ENCODE data around the gene CEP128.
A peak's percentile ranks its signal among the peaks of the same experiment; 100 is the strongest.

Gene CEP128

DNA sequence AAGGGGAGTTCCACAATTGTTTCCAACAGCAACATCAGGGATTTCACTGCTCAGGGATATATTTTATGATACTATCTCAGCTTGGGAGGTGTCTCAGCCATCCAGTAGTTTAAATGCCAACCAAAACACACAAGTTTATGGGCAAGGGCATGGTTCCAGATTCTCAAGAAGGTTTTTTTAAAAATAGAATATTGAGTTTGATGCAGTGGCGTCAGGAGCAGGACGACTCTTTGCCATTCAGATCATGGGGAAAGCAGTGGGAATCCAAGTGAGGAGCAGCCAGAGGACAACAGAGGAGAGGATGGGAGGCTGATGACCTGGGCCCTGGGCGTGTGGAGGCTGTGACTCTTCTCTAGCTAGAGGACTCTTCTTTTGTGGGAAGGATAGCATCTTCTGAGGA is 39.6 kb upstream of the CEP128 start:
- no peak for DNase-seq (ENCODE audit: low read depth)
- H3K4me3 ChIP-seq (ENCODE audit: low read length) = no peak overlapping the region
- TF ChIP-seq, protein P1, sequence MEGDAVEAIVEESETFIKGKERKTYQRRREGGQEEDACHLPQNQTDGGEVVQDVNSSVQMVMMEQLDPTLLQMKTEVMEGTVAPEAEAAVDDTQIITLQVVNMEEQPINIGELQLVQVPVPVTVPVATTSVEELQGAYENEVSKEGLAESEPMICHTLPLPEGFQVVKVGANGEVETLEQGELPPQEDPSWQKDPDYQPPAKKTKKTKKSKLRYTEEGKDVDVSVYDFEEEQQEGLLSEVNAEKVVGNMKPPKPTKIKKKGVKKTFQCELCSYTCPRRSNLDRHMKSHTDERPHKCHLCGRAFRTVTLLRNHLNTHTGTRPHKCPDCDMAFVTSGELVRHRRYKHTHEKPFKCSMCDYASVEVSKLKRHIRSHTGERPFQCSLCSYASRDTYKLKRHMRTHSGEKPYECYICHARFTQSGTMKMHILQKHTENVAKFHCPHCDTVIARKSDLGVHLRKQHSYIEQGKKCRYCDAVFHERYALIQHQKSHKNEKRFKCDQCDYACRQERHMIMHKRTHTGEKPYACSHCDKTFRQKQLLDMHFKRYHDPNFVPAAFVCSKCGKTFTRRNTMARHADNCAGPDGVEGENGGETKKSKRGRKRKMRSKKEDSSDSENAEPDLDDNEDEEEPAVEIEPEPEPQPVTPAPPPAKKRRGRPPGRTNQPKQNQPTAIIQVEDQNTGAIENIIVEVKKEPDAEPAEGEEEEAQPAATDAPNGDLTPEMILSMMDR (conservative IDR thresholded peaks at IDR 0.05; ENCODE audit: low read depth, low read length) = no peak

DNA sequence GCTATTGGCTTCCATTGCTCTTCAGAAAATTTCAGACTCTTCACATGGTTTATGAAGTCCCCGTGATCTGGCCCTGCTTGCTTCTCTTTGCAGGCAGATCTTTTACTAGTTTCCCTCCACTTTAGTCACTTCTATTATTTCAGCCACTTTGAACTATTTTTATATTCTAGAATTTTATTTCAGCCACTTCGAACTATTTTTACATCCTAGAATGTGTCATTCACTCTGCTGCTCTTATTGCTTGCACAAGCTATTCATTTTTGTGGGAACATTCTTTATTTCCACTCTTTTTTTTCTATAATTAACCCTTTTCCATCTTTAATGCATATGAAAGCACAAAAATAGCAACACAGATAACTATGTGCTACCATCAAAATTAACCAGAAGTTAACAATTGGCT is 38.4 kb upstream of the CEP128 start:
- H3K4me3 ChIP-seq (ENCODE audit: low read length) = no peak overlapping the region
- TF ChIP-seq, protein P1 (conservative IDR thresholded peaks at IDR 0.05; ENCODE audit: low read depth, low read length) = no peak
- DNase-seq (ENCODE audit: low read depth) = no peak

- TF ChIP-seq, protein P1 (conservative IDR thresholded peaks at IDR 0.05; ENCODE audit: low read depth, low read length) = no peak
- no peak for DNase-seq (ENCODE audit: low read depth)
- no peak overlapping the region for H3K4me3 ChIP-seq (ENCODE audit: low read length)
Measured at GRCh38 chr14:80978403-80978802, 36.9 kb upstream of the CEP128 start.

GRCh38 chr14:80977221-80977620 is 35.7 kb upstream of the CEP128 start:
- no peak for DNase-seq (ENCODE audit: low read depth)
- H3K4me3 ChIP-seq (ENCODE audit: low read length) = no peak overlapping the region
- TF ChIP-seq, protein P1 (conservative IDR thresholded peaks at IDR 0.05; ENCODE audit: low read depth, low read length) = peak; percentile 17

DNA sequence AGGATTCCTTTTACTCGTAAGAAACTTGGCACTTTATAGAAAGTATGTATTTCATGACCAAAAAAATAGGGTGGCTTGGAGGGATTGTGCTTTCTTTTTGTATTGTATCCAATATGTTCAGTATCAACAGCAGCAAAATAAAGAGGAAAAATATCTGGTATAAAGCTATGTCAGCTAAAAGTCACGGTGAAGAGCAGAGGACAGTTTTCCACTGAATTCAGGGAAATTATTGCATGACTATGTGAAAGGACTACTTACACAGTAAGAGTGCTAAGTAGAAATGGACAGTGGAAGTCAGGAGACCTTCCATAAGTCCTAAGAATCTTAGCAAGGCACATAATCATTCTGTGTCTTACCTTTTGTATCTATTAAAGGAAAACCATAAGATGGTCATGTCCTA is 33.1 kb upstream of the CEP128 start:
- H3K4me3 ChIP-seq (ENCODE audit: low read length) = no peak overlapping the region
- no peak for DNase-seq (ENCODE audit: low read depth)
- TF ChIP-seq, protein P1 (conservative IDR thresholded peaks at IDR 0.05; ENCODE audit: low read depth, low read length) = no peak

- TF ChIP-seq, protein P1 (conservative IDR thresholded peaks at IDR 0.05; ENCODE audit: low read depth, low read length) = no peak
- DNase-seq (ENCODE audit: low read depth) = no peak
- H3K4me3 ChIP-seq (ENCODE audit: low read length) = no peak overlapping the region
Measured at GRCh38 chr14:80973931-80974641, 32.5 kb upstream of the CEP128 start.

- TF ChIP-seq, protein P1 (conservative IDR thresholded peaks at IDR 0.05; ENCODE audit: low read depth, low read length) = no peak
- no peak for DNase-seq (ENCODE audit: low read depth)
- no peak overlapping the region for H3K4me3 ChIP-seq (ENCODE audit: low read length)
Measured at GRCh38 chr14:80965037-80965436, 23.5 kb upstream of the CEP128 start.

Data from retinal pigment epithelial cell (primary cell).